ENCODE measurements around the gene VSIG8. TPM values are rescaled to one million over a fixed set of nuclear protein-coding genes. Genes with fewer than 3 reads are reported as not detected.
A peak's percentile ranks its signal among the peaks of the same experiment; 100 is the strongest.

Gene VSIG8
- total RNA-seq, 1 experiment from 2014 or later: not detected

DNA sequence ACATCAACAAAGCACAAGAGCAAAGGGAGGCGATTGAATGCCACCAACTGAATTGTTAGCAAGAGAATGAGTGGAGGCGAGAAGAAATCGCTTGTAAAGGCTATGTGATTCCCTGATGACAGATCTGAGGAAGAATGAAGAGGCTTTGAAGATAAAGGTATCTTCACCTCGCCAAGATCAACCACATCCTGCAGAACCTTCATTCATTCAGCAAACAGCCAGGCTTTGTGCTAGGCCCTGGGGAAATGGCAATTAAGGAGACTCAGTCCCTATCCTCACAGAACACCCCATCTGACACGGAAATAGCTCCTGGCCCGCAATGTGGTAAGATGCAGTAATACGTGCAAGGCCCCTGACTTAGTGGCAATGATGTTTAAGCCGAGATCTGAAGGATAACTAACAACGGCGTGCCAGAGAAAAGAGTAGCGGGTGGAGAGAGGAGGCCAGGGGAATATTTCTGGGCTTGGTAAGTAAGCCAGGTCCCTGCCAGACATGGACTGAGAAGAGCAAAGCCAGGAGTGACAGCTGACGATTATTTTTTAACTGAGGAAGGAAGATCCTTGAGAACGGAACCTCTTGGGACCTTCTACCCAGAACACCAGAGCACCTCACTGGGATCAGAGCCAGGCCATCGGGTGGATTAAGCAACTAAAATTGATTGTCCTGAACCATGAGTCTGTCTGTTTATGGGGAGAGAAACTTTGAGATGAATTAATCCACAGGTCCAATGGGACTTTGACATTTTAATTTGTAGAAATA, 4.6 kb upstream of the VSIG8 start:
- no peak overlapping the region for H3K4me3 ChIP-seq (replicated peaks in 1 of 2; ENCODE audit: low read depth in 1 of 2, low read length in 2 of 2)
- H3K27ac ChIP-seq (ENCODE audit: low read depth, low read length): no peak overlapping the region
- H3K79me2 ChIP-seq (ENCODE audit: insufficient read depth, low read length): no peaks in the 10 kb centered on the region
- H2AFZ ChIP-seq (ENCODE audit: low read depth, low read length, poor library complexity, severe bottlenecking): no peak overlapping the region
- DNase-seq (ENCODE audit: low read depth, low spot score): no peak
- no peaks in the 10 kb centered on the region for H3K9me3 ChIP-seq (ENCODE audit: control insufficient read depth in 1 of 2, insufficient read depth in 1 of 2, low read depth in 1 of 2, low read length in 2 of 2)
- H3K27me3 ChIP-seq (ENCODE audit: insufficient read depth, low read length): no peaks in the 10 kb centered on the region; the same call in 1 of the 2 replicates
- no peaks in the 10 kb centered on the region for H3K9me2 ChIP-seq (ENCODE audit: insufficient read depth)
- H3K4me2 ChIP-seq (ENCODE audit: low read length): peak overlapping the region; percentile 60; the same call in 1 of the 2 replicates
- intact Hi-C loops (cut with micrococcal nuclease): no loop called here
- ChIA-PET CTCF (interaction anchor here (0.6 to 1.0 kb wide), 2 partner anchors 24 to 453 kb away, joined by 3 to 4 read pairs; no protein-coding TSS in a partner anchor), POLR2A (no interaction called here), RAD21 (ENCODE audit: low non-redundant PET in 1 of 2, low total read pairs in 2 of 2, uncharacterized antibody in 2 of 2, unreplicated experiment in 2 of 2) (no interaction called here)
- no TSS peak for BruUV-seq (replicated peaks)
- ATAC-seq: no peak
- peaks cover 29 to 57% of the 10 kb centered on the region in 2 experiments for H3K4me1 ChIP-seq (ENCODE audit: control insufficient read depth in 1 of 2, insufficient read depth in 2 of 2, low read length in 2 of 2)
- H4K20me1 ChIP-seq (ENCODE audit: insufficient read depth): no peaks in the 10 kb centered on the region
- no peak for TF ChIP-seq ZNF274 (IDR thresholded peaks at IDR 0.05; ENCODE audit: low read depth, low read length)
- no peak for TF ChIP-seq POLR2A (IDR thresholded peaks at IDR 0.05; ENCODE audit: borderline replicate concordance, extremely low read depth, insufficient read depth, insufficient read length)
- TF ChIP-seq SP1 (IDR thresholded peaks at IDR 0.05; ENCODE audit: low read depth): no peak
- TF ChIP-seq CBX3 (IDR thresholded peaks at IDR 0.05; ENCODE audit: low read depth): no peak
- TF ChIP-seq EZH2 (IDR thresholded peaks at IDR 0.05): no peak
- TF ChIP-seq SIN3A (IDR thresholded peaks at IDR 0.05; ENCODE audit: low read depth): no peak
- TF ChIP-seq, protein P1, sequence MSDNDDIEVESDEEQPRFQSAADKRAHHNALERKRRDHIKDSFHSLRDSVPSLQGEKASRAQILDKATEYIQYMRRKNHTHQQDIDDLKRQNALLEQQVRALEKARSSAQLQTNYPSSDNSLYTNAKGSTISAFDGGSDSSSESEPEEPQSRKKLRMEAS (IDR thresholded peaks at IDR 0.05): no peak
- no peak for TF ChIP-seq ELF1 (IDR thresholded peaks at IDR 0.05; ENCODE audit: borderline replicate concordance, low read depth)
- TF ChIP-seq POLR2AphosphoS5 (IDR thresholded peaks at IDR 0.05; ENCODE audit: low read depth, low read length): no peak
- TF ChIP-seq, protein P2, sequence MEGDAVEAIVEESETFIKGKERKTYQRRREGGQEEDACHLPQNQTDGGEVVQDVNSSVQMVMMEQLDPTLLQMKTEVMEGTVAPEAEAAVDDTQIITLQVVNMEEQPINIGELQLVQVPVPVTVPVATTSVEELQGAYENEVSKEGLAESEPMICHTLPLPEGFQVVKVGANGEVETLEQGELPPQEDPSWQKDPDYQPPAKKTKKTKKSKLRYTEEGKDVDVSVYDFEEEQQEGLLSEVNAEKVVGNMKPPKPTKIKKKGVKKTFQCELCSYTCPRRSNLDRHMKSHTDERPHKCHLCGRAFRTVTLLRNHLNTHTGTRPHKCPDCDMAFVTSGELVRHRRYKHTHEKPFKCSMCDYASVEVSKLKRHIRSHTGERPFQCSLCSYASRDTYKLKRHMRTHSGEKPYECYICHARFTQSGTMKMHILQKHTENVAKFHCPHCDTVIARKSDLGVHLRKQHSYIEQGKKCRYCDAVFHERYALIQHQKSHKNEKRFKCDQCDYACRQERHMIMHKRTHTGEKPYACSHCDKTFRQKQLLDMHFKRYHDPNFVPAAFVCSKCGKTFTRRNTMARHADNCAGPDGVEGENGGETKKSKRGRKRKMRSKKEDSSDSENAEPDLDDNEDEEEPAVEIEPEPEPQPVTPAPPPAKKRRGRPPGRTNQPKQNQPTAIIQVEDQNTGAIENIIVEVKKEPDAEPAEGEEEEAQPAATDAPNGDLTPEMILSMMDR (IDR thresholded peaks at IDR 0.05 in 2 of 3, conservative IDR thresholded peaks at IDR 0.05 in 1 of 3; ENCODE audit: borderline replicate concordance in 1 of 3, insufficient read depth in 1 of 3, low read depth in 2 of 3, low read length in 2 of 3): no peak
- TF ChIP-seq, protein P3, sequence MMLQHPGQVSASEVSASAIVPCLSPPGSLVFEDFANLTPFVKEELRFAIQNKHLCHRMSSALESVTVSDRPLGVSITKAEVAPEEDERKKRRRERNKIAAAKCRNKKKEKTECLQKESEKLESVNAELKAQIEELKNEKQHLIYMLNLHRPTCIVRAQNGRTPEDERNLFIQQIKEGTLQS (IDR thresholded peaks at IDR 0.05): no peak
- no peak for TF ChIP-seq SRF (IDR thresholded peaks at IDR 0.05; ENCODE audit: low read depth)
- TF ChIP-seq RAD21 (IDR thresholded peaks at IDR 0.05; ENCODE audit: low read depth): no peak
- TF ChIP-seq FOSL1 (IDR thresholded peaks at IDR 0.05; ENCODE audit: low read depth): no peak
- TF ChIP-seq JUND (IDR thresholded peaks at IDR 0.05): no peak
- TF ChIP-seq, protein P4, sequence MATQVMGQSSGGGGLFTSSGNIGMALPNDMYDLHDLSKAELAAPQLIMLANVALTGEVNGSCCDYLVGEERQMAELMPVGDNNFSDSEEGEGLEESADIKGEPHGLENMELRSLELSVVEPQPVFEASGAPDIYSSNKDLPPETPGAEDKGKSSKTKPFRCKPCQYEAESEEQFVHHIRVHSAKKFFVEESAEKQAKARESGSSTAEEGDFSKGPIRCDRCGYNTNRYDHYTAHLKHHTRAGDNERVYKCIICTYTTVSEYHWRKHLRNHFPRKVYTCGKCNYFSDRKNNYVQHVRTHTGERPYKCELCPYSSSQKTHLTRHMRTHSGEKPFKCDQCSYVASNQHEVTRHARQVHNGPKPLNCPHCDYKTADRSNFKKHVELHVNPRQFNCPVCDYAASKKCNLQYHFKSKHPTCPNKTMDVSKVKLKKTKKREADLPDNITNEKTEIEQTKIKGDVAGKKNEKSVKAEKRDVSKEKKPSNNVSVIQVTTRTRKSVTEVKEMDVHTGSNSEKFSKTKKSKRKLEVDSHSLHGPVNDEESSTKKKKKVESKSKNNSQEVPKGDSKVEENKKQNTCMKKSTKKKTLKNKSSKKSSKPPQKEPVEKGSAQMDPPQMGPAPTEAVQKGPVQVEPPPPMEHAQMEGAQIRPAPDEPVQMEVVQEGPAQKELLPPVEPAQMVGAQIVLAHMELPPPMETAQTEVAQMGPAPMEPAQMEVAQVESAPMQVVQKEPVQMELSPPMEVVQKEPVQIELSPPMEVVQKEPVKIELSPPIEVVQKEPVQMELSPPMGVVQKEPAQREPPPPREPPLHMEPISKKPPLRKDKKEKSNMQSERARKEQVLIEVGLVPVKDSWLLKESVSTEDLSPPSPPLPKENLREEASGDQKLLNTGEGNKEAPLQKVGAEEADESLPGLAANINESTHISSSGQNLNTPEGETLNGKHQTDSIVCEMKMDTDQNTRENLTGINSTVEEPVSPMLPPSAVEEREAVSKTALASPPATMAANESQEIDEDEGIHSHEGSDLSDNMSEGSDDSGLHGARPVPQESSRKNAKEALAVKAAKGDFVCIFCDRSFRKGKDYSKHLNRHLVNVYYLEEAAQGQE (IDR thresholded peaks at IDR 0.05; ENCODE audit: low read depth): no peak
- no peak for TF ChIP-seq EZH2phosphoT487 (IDR thresholded peaks at IDR 0.05; ENCODE audit: borderline replicate concordance)
- no peaks in the 10 kb centered on the region for H3K36me3 ChIP-seq (ENCODE audit: control insufficient read depth in 1 of 2, insufficient read depth in 2 of 2, low read length in 2 of 2)
- no peak overlapping the region for H3K9ac ChIP-seq (ENCODE audit: low read length)
